Neural progenitor cell (in vitro differentiated cells): ENCODE measurements around the gene PPM1H. TPM values are rescaled to one million over a fixed set of nuclear protein-coding genes. Genes with fewer than 3 reads are reported as not detected.
A peak's percentile ranks its signal among the peaks of the same experiment; 100 is the strongest.
"Not testable (repeated sequence)": the region's sequence is repeated elsewhere in the genome, so short reads cannot be mapped to it uniquely, and the experiment has no call there.

Source experiments
- DNase-seq: peaks from one replicate; pipeline ENCODE4 v3.0.0-alpha.2; 2016; ENCODE audit warnings: low spot score
- H2AFZ ChIP-seq: fragments of 200-600 bp; sonication (generic); replicated peaks from 2 replicates; pipeline ENCODE4 v1.6.1; 2016; ENCODE audit warnings: antibody characterized with exemption
- H3F3A ChIP-seq: fragments of 200-600 bp; sonication (generic); 2 replicates; pipeline ENCODE4 v1.6.1; 2016; ENCODE audit warnings: antibody characterized with exemption, low read depth
- H3K27ac ChIP-seq: fragments of 200-600 bp; sonication (generic); 2 replicates; pipeline ENCODE4 v1.5.1; 2016; ENCODE audit warnings: mild to moderate bottlenecking
- H3K27me3 ChIP-seq: fragments of 200-600 bp; sonication (generic); 2 replicates; pipeline ENCODE4 v1.6.1; 2016; ENCODE audit warnings: mild to moderate bottlenecking, moderate library complexity
- H3K36me3 ChIP-seq: fragments of 200-600 bp; sonication (generic); 2 replicates; pipeline ENCODE4 v1.5.1; 2016
- H3K4me1 ChIP-seq: fragments of 200-600 bp; sonication (generic); 2 replicates; pipeline ENCODE4 v1.6.1; 2016; ENCODE audit warnings: mixed run types
- H3K4me2 ChIP-seq: fragments of 200-600 bp; sonication (generic); 2 replicates; pipeline ENCODE4 v1.6.1; 2016
- H3K4me3 ChIP-seq: fragments of 200-600 bp; sonication (generic); 2 replicates; pipeline ENCODE4 v1.5.1; 2016
- H3K79me2 ChIP-seq: fragments of 200-600 bp; sonication (generic); 2 replicates; pipeline ENCODE4 v1.6.1; 2016; ENCODE audit warnings: low read depth
- H3K9ac ChIP-seq: fragments of 200-600 bp; sonication (generic); 2 replicates; pipeline ENCODE4 v1.6.1; 2016
- H3K9me3 ChIP-seq: fragments of 200-600 bp; sonication (generic); 2 replicates; pipeline ENCODE4 v1.5.1; 2016; ENCODE audit warnings: low read depth
- H4K20me1 ChIP-seq: fragments of 200-600 bp; sonication (generic); 2 replicates; pipeline ENCODE4 v1.6.1; 2016; ENCODE audit warnings: low read depth
- H3K27ac Mint-ChIP-seq: 3 replicates; pipeline ENCODE4 v1.8.0; 2021; ENCODE audit warnings: mixed read lengths
- H3K27me3 Mint-ChIP-seq: 2 replicates; pipeline ENCODE4 v1.8.0; 2022; ENCODE audit warnings: low read depth, mild to moderate bottlenecking, inconsistent platforms, moderate library complexity, mixed read lengths; ENCODE audit not compliant: insufficient read depth
- H3K36me3 Mint-ChIP-seq: 3 replicates; pipeline ENCODE4 v1.8.0; 2021; ENCODE audit warnings: mixed read lengths
- H3K4me1 Mint-ChIP-seq: 3 replicates; pipeline ENCODE4 v1.8.0; 2021; ENCODE audit warnings: mixed read lengths
- H3K4me3 Mint-ChIP-seq: 3 replicates; pipeline ENCODE4 v1.8.0; 2021; ENCODE audit warnings: mild to moderate bottlenecking, moderate library complexity, mixed read lengths
- H3K9me3 Mint-ChIP-seq: 3 replicates; pipeline ENCODE4 v1.8.0; 2020; ENCODE audit warnings: mixed read lengths
- CTCF ChIP-seq: fragments of 200-600 bp; sonication (generic); IDR thresholded peaks from 2 replicates; pipeline ENCODE4 v1.5.1; 2017; ENCODE audit warnings: antibody characterized with exemption, mild to moderate bottlenecking
- EZH2 ChIP-seq: fragments of 200-600 bp; sonication (generic); IDR thresholded peaks from 2 replicates; pipeline ENCODE4 v1.6.1; 2017; ENCODE audit warnings: antibody characterized with exemption, mild to moderate bottlenecking, moderate library complexity
- EZH2phosphoT487 ChIP-seq: fragments of 200-600 bp; sonication (generic); IDR thresholded peaks from 2 replicates; pipeline ENCODE4 v1.6.1; 2017; ENCODE audit warnings: antibody characterized with exemption
- total RNA-seq: library from RNA; depleted of rRNA; stranded (reverse); fragments of >200 nt; gene quantifications from 2 replicates; pipeline ENCODE4 v1.2.3, GENCODE V29; 2015; ENCODE audit warnings: low replicate concordance

PPM1H gene
- total RNA-seq, 1 donor from 2014 or later, result 4.6 TPM

GRCh38 chr12:62943779-62944395, 8.9 kb upstream of the PPM1H start:
- Mint-ChIP-seq H3K36me3 (no peaks in the 10 kb centered on the region), H3K4me3 (no peak overlapping the region), H3K4me1 (no peaks in the 10 kb centered on the region), H3K27ac (no peak overlapping the region), H3K9me3 (peaks cover 2% of the 10 kb centered on the region), H3K27me3 (peaks cover 8% of the 10 kb centered on the region)
- Histone ChIP-seq H3K27ac (no peak overlapping the region), H3F3A (no peaks in the 10 kb centered on the region), H3K79me2 (no peaks in the 10 kb centered on the region), H3K36me3 (no peaks in the 10 kb centered on the region), H3K27me3 (no peaks in the 10 kb centered on the region), H3K4me3 (no peak overlapping the region), H3K4me1 (no peaks in the 10 kb centered on the region), H4K20me1 (no peaks in the 10 kb centered on the region), H3K4me2 (no peak overlapping the region), H3K9me3 (no peaks in the 10 kb centered on the region), H2AFZ (peak overlapping the region; percentile 39), H3K9ac (no peak overlapping the region)
- TF ChIP-seq EZH2phosphoT487 (no peak), EZH2 (no peak), CTCF (no peak)
- DNase-seq, result no peak

- H4K20me1 ChIP-seq, H3K27me3 ChIP-seq, H3K27ac Mint-ChIP-seq, H3K27me3 Mint-ChIP-seq, H3K9ac ChIP-seq, DNase-seq, H2AFZ ChIP-seq, H3K4me1 ChIP-seq, H3K27ac ChIP-seq, H3K4me3 ChIP-seq, H3K4me1 Mint-ChIP-seq, H3K36me3 ChIP-seq, H3K9me3 Mint-ChIP-seq, H3K4me3 Mint-ChIP-seq, H3K79me2 ChIP-seq, H3F3A ChIP-seq, H3K4me2 ChIP-seq, H3K9me3 ChIP-seq, H3K36me3 Mint-ChIP-seq: not testable (repeated sequence)
Observed at GRCh38 chr12:62942316-62942715, 7.4 kb upstream of the PPM1H start.

GRCh38 chr12:62934239-62934798, 631 bp downstream of the PPM1H start:
- peak overlapping the region; percentile 96 for H2AFZ ChIP-seq
- peaks cover 12% of the 10 kb centered on the region for H3K27me3 Mint-ChIP-seq
- H3K4me3 Mint-ChIP-seq, result peak overlapping the region; percentile 99
- H3K4me2 ChIP-seq, result peak overlapping the region; percentile 98
- no peaks in the 10 kb centered on the region for H3K36me3 Mint-ChIP-seq
- peaks cover 29% of the 10 kb centered on the region for H3K4me1 Mint-ChIP-seq
- no peaks in the 10 kb centered on the region for H3K9me3 ChIP-seq
- peaks cover 9% of the 10 kb centered on the region for H4K20me1 ChIP-seq
- no peaks in the 10 kb centered on the region for H3K36me3 ChIP-seq
- no peak overlapping the region for H3K27ac ChIP-seq
- TF ChIP-seq CTCF, result peak; percentile 8
- TF ChIP-seq EZH2, result peak; percentile 47
- no peak for TF ChIP-seq EZH2phosphoT487
- no peaks in the 10 kb centered on the region for H3K79me2 ChIP-seq
- peak; percentile 65 for DNase-seq
- H3F3A ChIP-seq, result peaks cover 21% of the 10 kb centered on the region
- H3K4me1 ChIP-seq, result peaks cover 11% of the 10 kb centered on the region
- peaks cover 33% of the 10 kb centered on the region for H3K27me3 ChIP-seq
- H3K9ac ChIP-seq, result peak overlapping the region; percentile 3
- no peak overlapping the region for H3K27ac Mint-ChIP-seq
- peak overlapping the region; percentile 88 for H3K4me3 ChIP-seq
- no peaks in the 10 kb centered on the region for H3K9me3 Mint-ChIP-seq

GRCh38 chr12:62933602-62934238, 1.2 kb downstream of the PPM1H start:
- Histone ChIP-seq H3K9ac (peak overlapping the region; percentile 3), H3K27ac (no peak overlapping the region), H3K36me3 (no peaks in the 10 kb centered on the region), H3F3A (peaks cover 21% of the 10 kb centered on the region), H3K9me3 (no peaks in the 10 kb centered on the region), H3K4me1 (peaks cover 11% of the 10 kb centered on the region), H3K27me3 (peaks cover 33% of the 10 kb centered on the region), H3K79me2 (no peaks in the 10 kb centered on the region), H4K20me1 (peaks cover 9% of the 10 kb centered on the region), H3K4me3 (peak overlapping the region; percentile 88), H2AFZ (peak overlapping the region; percentile 96), H3K4me2 (peak overlapping the region; percentile 98)
- peaks cover 12% of the 10 kb centered on the region for H3K27me3 Mint-ChIP-seq
- no peaks in the 10 kb centered on the region for H3K36me3 Mint-ChIP-seq
- H3K27ac Mint-ChIP-seq, result peak overlapping the region; percentile 72
- peaks cover 29% of the 10 kb centered on the region for H3K4me1 Mint-ChIP-seq
- TF ChIP-seq EZH2phosphoT487, result no peak
- peak; percentile 62 for TF ChIP-seq EZH2
- TF ChIP-seq CTCF, result no peak
- peak overlapping the region; percentile 99 for H3K4me3 Mint-ChIP-seq
- DNase-seq, result peak; percentile 21
- no peaks in the 10 kb centered on the region for H3K9me3 Mint-ChIP-seq
